ENCODE data around the gene ZNF431.
"Not testable (repeated sequence)": the region's sequence is repeated elsewhere in the genome, so short reads cannot be mapped to it uniquely, and the experiment has no call there.

Gene ZNF431

DNA sequence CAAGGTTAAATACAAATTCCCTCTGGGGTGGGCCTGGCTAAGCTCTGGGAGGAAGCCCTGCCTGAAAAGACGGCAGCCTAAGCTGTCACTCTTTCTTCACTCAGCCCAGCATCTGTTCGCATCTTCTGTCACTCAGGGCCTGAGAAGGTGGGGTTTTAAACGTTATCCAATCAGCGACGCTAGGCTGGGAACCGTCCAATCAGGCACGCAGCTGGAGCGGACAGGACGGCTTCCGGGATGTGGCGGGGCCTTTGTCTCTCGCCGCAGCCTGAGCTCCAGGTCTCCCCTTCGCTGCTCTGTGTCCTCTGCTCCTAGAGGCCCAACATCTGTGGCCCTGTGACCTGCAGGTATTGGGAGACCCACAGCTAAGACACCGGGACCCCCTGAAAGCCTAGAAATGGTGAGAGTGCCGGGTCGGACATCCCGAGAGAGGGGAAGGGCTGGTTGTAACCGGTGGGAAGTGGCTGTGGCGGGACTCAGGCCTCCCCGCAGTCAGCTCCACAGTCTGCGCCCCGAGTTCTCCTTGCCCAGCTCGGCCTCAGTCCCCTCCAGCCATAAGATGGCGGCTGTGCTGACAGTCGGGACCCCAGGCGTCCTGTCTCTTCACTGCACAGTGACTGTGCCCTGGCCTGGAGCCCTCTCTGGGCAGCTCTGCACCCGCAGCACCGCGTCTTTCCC lies at the start of gene ZNF431:
TSS of gene ZNF431 (plus strand) at position 254 of the 678 bp plus-strand sequence. CDS start at position 398, 144 bp downstream.
- DNase-seq (ENCODE audit: low read depth) = peak; percentile 96

DNA sequence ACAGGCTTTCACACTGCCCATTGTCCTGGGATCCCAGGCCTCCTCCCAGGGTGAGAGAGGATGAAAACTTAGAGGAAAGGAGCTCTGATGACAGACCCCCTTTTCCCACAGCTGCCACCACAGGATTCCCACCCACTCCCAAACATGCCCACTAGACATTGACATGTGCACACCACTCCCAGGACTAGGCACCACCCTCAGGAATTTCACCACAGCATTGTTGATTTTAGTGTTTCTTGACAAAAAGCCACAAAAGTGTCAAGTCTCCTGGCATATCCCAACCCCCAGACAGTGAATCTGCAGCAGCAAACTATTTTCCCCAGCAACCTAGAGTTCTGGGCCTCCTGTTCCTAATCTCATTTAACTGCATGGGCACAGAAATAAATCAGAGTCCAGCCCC lies 49.7 kb upstream of the ZNF431 start:
- DNase-seq (ENCODE audit: low read depth) = peak; percentile 55

DNA sequence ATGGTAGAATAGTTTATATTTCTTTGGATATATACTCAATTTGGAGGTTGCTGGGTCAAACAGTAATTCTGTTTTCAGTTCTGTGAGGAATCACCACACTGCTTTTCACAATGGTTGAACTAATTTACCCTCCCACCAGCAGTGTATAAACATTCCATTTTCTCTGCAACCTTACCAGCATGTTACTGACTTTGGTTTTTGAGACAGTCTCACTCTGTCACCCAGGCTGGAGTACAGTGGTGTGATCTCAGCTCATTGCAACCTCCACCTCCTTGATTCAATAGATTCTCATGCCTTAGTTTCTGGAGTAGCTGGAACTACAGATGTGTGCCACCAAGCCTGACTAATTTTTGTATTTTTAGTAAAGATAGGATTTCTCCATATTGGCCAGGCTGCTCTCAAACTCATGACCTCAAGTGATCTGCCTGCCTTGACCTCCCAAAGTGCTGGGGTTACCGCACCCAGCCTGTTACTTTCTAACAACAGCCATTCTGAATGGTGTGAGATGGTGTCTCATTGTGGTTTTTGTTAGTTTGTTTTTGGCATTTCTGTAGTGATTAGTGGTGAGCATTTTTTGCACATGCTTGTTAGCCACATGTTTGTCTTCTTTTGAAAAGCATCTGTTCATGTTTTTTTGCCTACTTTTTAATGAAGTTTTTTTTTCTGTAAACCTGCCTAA lies 47.4 kb upstream of the ZNF431 start:
- peak; percentile 9 for DNase-seq (ENCODE audit: low read depth)

DNA sequence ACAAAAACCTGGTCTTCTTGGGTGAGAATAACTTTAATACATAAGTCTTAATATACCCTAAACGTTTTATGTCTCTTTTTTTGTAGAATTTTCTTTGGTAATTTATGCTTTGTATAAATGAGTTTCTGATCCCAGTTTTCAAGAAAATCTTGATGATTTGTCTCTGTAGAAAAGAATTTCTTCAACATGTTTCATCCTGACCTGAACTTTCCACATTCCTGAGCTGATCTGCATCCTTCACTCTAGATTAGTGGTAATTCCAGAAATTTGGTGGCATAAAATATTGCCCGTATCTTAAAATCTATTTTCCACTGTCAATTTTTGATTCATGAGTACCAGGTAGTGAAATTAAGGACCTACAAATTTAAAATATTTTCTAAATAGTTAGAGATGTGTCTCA lies 43.5 kb upstream of the ZNF431 start:
- DNase-seq (ENCODE audit: low read depth) = no peak

DNA sequence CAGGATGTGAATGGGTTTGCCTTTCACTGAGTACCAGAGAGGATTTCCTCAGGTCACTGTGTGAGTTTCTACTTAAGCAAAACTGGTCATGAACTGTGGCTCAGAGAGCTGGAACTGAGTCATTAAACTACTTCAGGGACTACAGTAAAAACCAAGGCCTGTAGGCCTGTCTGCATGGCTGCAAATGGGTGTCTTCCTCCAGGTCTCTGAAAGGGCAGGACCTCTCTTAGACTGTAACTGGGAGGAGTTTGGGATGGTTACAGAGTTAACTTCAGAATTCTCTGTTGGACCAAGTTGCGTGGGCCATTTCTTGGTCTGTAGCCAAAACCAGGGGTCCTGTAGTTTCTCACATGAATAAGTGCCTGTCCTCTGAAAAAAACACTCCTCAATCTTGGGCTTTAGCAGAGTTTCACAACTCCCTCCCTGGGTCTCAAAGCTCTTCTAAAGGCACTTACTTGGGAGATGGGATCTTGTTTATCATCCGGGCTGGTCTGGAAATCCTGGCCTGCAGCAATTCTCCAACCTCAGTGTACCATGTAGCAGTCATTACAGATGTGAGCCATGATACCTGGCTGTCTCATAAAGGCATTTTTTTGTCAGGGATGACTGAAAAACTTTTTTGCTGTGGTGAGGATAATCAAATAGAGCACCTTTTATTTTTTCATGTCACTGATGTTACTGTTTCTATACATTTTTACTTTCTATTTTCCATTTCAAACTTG lies 40.2 kb upstream of the ZNF431 start:
- peak; percentile 57 for DNase-seq (ENCODE audit: low read depth)

DNA sequence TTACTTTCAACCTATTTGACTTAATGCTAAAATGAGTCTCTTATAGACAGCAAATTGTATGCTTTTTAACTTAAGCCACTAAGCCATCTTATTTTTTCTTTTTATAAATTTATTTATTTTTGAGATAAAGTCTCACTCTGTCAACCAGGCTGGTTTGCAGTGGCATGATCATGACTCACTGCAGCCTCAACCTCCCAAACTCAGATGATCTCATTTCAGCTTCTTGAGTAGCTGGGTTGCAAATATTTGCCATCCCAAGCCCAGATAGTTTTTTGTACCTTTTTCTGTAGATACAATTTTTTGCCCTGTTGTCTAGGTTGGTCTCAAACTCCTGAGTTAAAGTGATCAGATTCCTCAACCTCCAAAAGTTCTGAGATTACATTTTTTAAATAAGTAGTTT lies 32.7 kb upstream of the ZNF431 start:
- peak; percentile 72 for DNase-seq (ENCODE audit: low read depth)

DNA sequence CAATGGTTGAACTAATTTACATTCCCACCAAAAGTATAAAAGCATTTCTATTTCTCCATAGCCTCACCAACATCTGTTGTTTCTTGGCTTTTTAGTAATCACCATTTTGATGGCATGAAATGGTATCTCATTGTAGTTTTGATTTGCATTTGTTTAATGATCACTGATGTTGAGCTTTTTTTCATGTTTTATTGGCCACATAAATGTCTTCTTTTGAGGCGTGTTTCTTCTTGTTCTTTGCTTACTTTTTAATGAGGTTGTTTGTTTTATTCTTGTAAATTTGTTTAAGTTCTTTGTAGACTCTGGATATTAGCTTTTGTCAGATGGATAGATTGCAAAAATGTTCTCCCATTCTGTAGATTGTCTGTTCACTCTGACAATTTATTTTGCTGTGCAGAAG lies 31.7 kb upstream of the ZNF431 start:
- no peak for DNase-seq (ENCODE audit: low read depth)

DNA sequence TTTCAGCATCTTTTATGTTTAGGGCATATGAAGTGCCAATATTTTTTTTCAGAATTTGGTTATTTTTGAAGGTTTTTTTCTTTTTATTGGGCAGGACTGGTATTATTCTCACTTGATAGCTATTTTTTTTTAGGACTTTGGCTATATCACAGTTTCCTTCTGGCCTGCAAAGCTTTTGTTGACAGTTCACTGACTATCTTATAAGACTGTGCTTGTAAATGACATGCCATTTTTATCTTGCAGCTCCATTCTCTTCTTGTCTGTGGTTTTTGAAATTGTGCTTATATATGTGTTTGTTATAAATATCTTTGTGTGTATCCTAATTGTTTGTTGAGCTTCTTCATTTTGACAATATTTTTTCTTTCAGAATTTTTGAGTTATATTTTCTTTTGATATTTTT lies 26.4 kb upstream of the ZNF431 start:
- DNase-seq (ENCODE audit: low read depth) = no peak

DNA sequence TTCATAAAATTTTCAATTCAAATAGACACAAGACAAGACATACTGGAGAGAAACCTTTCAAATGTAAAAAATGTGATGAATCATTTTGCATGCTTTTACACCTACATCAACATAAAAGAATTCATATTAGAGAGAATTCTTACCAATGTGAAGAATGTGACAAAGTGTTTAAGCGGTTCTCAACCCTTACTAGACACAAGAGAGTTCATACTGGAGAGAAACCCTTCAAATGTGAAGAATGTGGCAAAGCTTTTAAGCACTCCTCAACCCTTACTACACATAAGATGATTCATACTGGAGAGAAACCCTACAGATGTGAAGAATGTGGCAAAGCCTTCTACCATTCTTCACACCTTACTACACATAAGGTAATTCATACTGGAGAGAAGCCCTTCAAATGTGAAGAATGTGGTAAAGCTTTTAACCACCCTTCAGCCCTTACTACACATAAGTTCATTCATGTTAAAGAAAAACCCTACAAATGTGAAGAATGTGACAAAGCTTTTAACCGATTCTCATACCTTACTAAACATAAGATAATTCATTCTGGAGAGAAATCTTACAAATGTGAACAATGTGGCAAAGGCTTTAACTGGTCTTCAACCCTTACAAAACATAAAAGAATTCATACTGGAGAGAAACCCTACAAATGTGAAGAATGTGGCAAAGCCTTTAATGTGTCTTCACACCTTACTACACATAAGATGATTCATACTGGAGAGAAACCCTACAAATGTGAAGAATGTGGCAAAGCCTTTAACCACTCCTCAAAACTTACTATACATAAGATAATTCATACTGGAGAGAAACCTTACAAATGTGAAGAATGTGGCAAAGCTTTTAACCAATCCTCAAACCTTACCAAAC lies 24.6 kb upstream of the ZNF431 start:
- peak; percentile 82 for DNase-seq (ENCODE audit: low read depth)

DNA sequence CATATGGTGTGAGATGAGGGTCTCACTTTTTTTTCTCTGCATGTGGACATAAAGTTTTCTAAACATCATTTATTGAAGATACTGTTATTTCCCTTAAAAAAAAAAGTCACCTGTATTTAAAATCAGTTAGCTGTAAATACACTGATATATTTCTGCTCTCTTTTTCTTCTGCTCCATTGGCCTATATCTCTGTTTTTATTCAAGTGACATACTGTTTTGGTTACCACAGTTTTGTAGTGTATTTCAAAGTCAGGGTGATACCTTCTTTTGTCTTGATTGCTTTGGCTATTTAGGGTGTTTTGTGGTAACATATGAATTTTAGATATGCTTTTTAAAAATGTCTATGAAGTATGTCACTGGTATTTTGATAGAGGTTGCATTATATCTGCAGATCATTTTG lies 15.8 kb upstream of the ZNF431 start:
- DNase-seq (ENCODE audit: low read depth) = no peak

DNA sequence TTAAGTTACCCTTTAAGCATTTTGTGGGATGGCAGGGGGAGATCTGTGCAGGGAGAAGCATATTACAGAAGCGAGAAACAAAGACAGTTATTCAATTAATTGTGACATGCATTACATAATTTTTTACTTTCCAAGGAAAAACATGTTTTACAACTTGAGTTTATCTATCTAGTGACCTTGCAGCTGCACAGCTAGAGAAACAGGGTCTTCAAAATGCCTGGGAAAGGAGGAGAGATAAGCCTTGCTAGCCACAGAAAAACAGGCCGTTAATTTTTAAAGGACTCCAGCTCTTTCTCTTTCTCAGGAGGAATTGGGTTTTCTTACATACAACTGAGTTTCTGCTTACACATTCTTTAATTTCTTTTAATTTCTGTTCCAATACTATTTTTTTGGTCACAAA lies 14.8 kb upstream of the ZNF431 start:
- no peak for DNase-seq (ENCODE audit: low read depth)

DNA sequence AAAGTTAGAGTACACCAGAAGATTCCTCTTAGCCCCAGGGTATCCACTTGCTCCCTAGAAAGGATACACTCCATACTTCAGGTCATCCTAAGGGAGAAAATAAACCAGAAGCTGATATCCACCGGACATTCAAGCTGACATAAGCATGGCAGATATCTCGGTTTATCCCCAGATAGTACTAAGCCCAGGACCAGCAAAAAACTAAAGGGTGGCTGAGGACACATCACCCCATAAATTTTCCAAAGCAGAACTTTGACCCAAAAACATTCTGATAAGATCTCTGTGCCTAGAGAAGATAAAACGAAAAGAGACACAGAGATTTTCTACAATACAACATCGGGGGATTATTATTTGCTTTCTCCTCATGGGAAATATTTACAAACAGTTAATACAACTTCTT lies 13.9 kb upstream of the ZNF431 start:
- no peak for DNase-seq (ENCODE audit: low read depth)

DNA sequence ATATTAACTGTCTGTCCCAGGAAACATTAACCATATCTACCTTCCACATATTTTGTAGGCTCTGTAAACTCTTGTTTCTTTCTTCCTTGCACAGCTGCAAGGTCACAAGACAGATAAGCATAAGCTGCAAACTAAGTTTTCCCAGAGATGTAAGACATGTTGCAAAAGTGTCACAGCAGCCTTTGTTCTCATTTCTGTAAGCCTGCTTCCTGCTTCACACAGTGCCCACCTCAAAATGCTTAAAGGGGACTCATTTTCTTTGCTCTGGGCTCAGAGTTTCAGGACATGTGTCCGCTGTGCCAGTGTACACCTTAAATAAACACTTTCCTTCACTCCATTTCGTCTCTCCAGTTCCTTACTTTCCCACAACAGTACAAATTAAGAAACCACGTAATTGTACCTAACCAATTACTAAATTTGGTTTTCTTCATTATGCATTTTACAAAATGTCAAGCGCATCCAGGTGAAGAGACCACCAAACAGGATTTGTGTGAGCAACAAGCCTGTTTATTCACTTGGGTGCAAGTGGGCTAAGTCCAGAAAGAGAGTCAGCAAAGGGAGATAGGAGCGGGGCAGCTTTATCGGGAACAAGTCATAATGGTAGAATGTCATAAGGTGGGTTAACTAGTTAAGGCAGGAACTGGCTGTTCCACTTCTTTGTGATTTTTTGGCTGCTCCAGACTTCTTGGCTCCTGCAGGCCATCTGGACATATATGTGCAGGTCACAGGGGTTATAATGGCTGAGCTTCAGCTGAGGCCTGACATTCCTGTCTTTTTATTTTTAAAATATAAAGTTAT lies 12.7 kb upstream of the ZNF431 start:
- DNase-seq (ENCODE audit: low read depth) = peak; percentile 21

DNA sequence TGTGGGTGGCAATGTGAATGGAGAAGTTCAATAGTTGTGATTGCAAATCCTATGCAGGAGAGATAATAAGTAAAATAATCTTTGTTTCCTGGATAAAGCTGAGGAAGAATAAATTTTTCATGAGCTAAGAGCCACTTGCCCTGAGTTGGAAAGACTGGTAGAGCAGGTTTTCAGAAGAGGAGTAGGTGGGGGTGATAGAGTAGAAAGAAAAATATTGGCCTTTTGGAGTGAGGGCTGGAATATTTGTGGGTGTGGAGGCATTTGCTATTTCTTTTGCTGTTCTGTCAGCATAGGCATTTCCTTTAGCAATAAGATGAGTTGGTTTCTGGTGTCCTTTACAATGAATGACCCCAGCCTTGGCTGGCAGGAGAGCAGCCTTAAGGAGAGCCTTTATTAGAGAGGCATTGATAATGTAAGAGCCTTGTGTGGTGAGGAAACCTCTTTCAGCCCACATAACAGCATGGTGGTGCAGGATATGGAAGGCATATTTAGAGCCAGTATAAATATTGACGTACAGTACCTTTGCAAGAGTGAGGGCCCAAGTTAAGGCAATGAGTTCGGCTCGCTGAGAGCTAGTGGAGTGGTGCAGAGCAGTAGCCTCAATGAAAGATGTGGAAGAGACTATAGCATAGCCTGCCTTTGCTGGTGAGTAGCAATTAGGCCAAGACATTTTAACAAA lies 11.6 kb upstream of the ZNF431 start:
- no peak for DNase-seq (ENCODE audit: low read depth)

DNA sequence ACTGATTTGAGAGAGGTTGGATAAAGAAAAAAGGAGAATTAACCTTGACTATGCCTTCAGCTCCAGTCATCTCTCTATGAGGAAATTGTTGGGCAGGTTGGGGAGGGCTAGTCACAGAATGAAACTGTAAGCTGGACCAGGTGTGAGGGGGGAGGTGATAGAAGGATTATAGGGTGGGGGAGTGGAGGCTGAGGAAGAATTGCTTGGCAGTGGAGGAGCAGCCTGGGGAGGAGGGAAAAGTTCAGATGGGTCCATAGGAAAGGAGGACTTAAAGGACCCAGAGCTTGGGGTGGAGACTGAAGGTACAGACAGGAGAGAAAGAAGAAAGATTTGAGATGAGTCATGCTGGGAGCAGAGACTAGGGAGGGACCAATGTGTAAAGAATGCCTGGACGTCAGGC lies 8.2 kb upstream of the ZNF431 start:
- DNase-seq (ENCODE audit: low read depth) = no peak

DNA sequence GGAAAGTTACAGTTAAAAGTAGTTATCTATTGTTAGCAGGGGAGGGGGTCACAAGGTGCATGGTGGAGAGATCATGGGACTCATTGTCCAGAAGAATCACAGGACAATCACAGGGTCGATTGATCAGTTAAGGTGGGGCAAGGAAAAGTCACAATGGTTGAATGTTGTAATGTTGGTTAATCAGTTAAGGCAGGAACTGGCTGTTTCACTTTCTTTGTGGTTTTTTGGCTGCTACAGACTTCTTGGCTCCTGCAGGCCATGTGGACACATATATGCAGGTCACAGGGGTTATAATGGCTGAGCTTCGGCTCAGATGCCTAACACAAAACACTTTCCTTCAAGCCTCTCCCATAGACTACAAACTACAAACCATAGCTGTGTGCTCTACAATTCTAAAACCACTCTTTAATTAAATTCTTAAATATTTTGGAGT lies 6.9 kb upstream of the ZNF431 start:
- no peak for DNase-seq (ENCODE audit: low read depth)

DNA sequence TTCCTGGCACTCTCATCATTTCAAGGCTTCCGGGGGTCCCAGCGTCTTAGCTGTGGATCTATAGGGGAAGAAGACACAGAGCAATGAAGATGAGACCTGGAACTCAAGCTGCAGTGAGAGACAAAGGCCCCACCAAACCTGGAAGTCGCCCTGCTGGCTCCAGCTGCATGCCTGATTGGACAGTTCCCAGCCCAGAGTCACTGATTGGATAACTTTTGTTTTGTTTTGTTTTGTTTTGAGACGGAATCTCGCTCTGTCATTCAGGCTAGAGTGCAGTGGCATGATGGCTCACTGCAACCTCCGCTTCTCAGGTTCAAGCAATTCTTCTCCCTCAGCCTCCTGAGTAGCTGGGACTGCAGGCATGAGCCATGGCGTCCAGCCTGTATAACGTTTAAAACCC lies 6.4 kb upstream of the ZNF431 start:
- no peak for DNase-seq (ENCODE audit: low read depth)

DNA sequence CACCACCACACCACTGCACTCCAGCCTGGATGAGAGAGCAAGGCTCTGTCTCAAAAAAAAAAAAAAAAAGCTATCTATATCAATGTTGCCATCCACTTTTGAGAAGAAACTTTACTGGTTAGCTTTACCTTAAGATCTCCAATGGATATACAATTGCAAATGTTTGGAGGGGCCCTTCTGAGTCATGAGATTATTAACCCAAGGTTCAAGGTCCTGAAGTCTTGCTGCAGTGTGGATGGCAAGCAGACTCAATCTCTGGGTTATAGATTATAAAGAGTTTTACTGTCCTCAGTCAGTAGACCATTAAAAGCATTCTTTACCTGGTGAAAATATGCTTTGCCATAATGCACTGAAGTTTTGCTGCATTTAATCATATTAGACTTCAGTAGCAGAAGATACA lies 3.7 kb upstream of the ZNF431 start:
- DNase-seq (ENCODE audit: low read depth) = no peak

DNA sequence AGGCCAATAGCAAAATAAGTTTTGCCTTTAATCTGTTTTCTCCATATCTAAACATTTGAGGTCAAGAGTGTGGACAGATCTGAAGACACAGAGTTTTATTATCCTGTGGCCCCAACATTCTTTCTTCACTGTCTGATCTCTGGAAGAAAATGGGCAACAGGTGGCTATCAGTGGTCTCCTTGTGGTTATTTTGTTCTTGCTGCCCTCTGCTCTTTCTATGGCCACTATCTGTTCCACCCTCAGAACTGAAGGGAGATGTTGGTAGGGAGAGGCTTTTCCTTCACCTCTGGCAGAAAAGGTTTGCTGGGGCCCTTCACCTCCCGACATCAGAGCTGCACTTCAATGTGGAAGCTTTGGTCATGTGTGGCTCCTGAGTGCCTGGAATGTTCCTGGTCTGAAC lies 834 bp upstream of the ZNF431 start:
- not testable (repeated sequence) for DNase-seq (ENCODE audit: low read depth)

DNA sequence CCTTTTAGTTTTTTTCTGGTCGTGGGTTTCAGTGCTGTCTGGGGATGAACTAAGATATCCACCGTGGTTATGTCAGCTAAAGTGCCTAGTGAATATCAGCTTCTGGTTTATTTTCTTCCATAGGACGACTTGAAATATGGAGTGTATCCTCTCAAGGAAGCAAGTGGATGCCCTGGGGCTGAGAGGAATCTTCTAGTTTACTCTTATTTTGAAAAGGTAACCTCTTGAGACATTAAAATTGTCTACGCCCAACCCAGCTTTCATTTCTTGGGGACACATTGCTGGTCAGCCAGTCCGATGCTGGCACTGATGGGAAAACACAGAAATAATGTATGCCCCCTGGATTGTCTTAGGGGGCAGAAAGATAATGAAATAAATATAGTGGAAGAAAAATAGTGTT lies 1.6 kb downstream of the ZNF431 start:
- DNase-seq (ENCODE audit: low read depth) = no peak

DNA sequence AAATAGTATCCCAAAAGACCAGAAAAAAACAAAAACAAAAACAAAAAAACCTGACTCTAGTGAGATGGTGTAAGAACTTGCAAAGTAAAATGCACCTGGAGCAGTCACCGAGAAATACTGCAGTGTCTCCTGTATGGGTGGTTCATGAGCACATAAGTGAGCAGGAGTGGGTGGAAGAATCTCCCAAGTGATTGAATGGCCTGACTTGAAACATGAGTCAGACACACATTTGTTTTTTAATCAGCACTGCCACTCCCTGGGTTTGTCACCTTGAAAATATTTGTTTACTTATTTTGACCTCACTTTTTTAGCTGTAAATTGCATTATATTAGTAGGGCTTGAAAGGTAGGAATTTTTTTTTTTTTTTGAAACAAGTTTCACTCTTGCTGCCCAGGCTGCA lies 2.0 kb downstream of the ZNF431 start:
- peak; percentile 39 for DNase-seq (ENCODE audit: low read depth)

Measured in iris pigment epithelial cell (primary cell).